IMR-90 (cell line): Measurements from ENCODE around the gene CENPF. TPM values are rescaled to one million over a fixed set of nuclear protein-coding genes. Genes with fewer than 3 reads are reported as not detected.

ENCODE experiments used
- ATAC-seq: fragments of 200-7000 bp; cut with Tn5 transposase; 2 replicates; pipeline ENCODE4 v1.9.1; 2020; ENCODE audit warnings: low read depth, mild to moderate bottlenecking, moderate library complexity
- BruUV-seq: library from RNA; stranded (reverse); fragments of 400-500 nt; replicated peaks from 2 replicates; lab custom pipeline; 2021; lab: Mats Ljungman, UMichigan
- CTCF ChIA-PET: fragments of 300-600 bp; formaldehyde crosslinking; extraction: SDS; loops from one replicate; lab custom pipeline; 2021; ENCODE audit warnings: antibody characterized with exemption; lab: Yijun Ruan, JAX
- POLR2A ChIA-PET: fragments of 300-600 bp; sonication (Branson Sonifier 250); formaldehyde crosslinking; loops from one replicate; lab custom pipeline; 2022; ENCODE audit warnings: antibody characterized with exemption; ENCODE audit not compliant: unreplicated experiment; lab: Charles Lee
- DNase-seq: peaks from one replicate; pipeline ENCODE4 v3.0.0; 2013
- H2AFZ ChIP-seq: replicated peaks from 2 replicates; pipeline ENCODE3; 2013; ENCODE audit warnings: low read length, mild to moderate bottlenecking; ENCODE audit not compliant: poor library complexity
- H2AK5ac ChIP-seq: 2 replicates; pipeline ENCODE4 v1.6.1; 2013; ENCODE audit warnings: low read depth, low read length, inconsistent platforms
- H2AK9ac ChIP-seq: replicated peaks from 2 replicates; pipeline ENCODE3; 2013; ENCODE audit warnings: mild to moderate bottlenecking, low read depth, low read length, moderate library complexity; ENCODE audit not compliant: poor library complexity
- H2BK120ac ChIP-seq: 2 replicates; pipeline ENCODE4 v1.6.1; 2013; ENCODE audit warnings: low read depth, low read length, inconsistent platforms
- H2BK15ac ChIP-seq: 3 replicates; pipeline ENCODE4 v1.6.1; 2013; ENCODE audit warnings: low read depth, low read length, inconsistent platforms
- H2BK20ac ChIP-seq: 2 replicates; pipeline ENCODE4 v1.6.1; 2013; ENCODE audit warnings: low read depth, mild to moderate bottlenecking, inconsistent platforms, low read length, moderate library complexity
- H2BK5ac ChIP-seq: 2 replicates; pipeline ENCODE4 v1.6.1; 2013; ENCODE audit warnings: mild to moderate bottlenecking, low read depth, low read length, inconsistent platforms; ENCODE audit not compliant: poor library complexity, severe bottlenecking
- H3K14ac ChIP-seq: replicated peaks from 2 replicates; pipeline ENCODE4 v1.6.1; 2013; ENCODE audit warnings: low read depth, low read length, inconsistent platforms
- H3K18ac ChIP-seq: 2 replicates; pipeline ENCODE4 v1.6.1; 2013; ENCODE audit warnings: low read depth, low read length, control low read depth
- H3K23ac ChIP-seq: 2 replicates; pipeline ENCODE4 v1.6.1; 2013; ENCODE audit warnings: low read depth, low read length, inconsistent platforms
- H3K27ac ChIP-seq: 2 replicates; pipeline ENCODE4 v1.5.1; 2013; ENCODE audit warnings: mild to moderate bottlenecking, control low read depth, low read length; ENCODE audit not compliant: insufficient read depth
- H3K27me3 ChIP-seq: 2 replicates; pipeline ENCODE4 v1.6.1; 2013; ENCODE audit warnings: low read length; ENCODE audit not compliant: control insufficient read depth, insufficient read depth
- H3K36me3 ChIP-seq: 2 replicates; pipeline ENCODE4 v1.6.1; 2013; ENCODE audit warnings: low read length, mixed read lengths; ENCODE audit not compliant: control insufficient read depth, insufficient read depth
- H3K4ac ChIP-seq: 2 replicates; pipeline ENCODE4 v1.6.1; 2013; ENCODE audit warnings: low read depth, low read length, inconsistent platforms
- H3K4me1 ChIP-seq: 2 replicates; pipeline ENCODE4 v1.6.1; 2013; ENCODE audit warnings: low read length, mixed read lengths; ENCODE audit not compliant: control insufficient read depth, insufficient read depth
- H3K4me2 ChIP-seq: 2 replicates; pipeline ENCODE4 v1.6.1; 2013; ENCODE audit warnings: low read depth, mild to moderate bottlenecking, control low read depth, low read length, moderate library complexity
- H3K4me3 ChIP-seq: 2 replicates; pipeline ENCODE4 v1.5.1; 2013; ENCODE audit warnings: low read depth, mild to moderate bottlenecking, control low read depth, low read length, moderate library complexity; ENCODE audit not compliant: insufficient read depth
- H3K56ac ChIP-seq: 2 replicates; pipeline ENCODE4 v1.6.1; 2013; ENCODE audit warnings: low read length, inconsistent platforms; ENCODE audit not compliant: insufficient read depth; ENCODE audit errors: extremely low read depth
- H3K79me1 ChIP-seq, 2 experiments: 2 replicates each; pipeline ENCODE4 v1.6.1; 2013; ENCODE audit warnings: low read length in 2 of 2, inconsistent platforms in 1 of 2, low read depth in 1 of 2
- H3K9ac ChIP-seq: 2 replicates; pipeline ENCODE4 v1.6.1; 2013; ENCODE audit warnings: low read depth, low read length, control low read depth
- H3K9me1 ChIP-seq: 2 replicates; pipeline ENCODE4 v1.6.1; 2013; ENCODE audit warnings: low read length, inconsistent platforms; ENCODE audit not compliant: insufficient read depth
- H3K9me3 ChIP-seq: 2 replicates; pipeline ENCODE4 v1.6.1; 2013; ENCODE audit warnings: low read length; ENCODE audit not compliant: control insufficient read depth, insufficient read depth
- H4K20me1 ChIP-seq: 2 replicates; pipeline ENCODE4 v1.6.1; 2013; ENCODE audit warnings: low read length, inconsistent platforms; ENCODE audit not compliant: insufficient read depth
- H4K5ac ChIP-seq: 2 replicates; pipeline ENCODE4 v1.6.1; 2013; ENCODE audit warnings: mild to moderate bottlenecking, low read depth, low read length, control low read depth
- H4K8ac ChIP-seq, 2 experiments: 2 replicates each; pipeline ENCODE4 v1.6.1; 2013; ENCODE audit warnings: low read depth in 2 of 2, low read length in 2 of 2, control low read depth in 1 of 2, inconsistent platforms in 1 of 2
- H4K91ac ChIP-seq: 2 replicates; pipeline ENCODE4 v1.6.1; 2013; ENCODE audit warnings: low read depth, low read length, inconsistent platforms; ENCODE audit not compliant: insufficient read depth
- BHLHE40 ChIP-seq: fragments of 150-350 bp; IDR thresholded peaks from 2 replicates; pipeline ENCODE4 v1.6.1; 2016; ENCODE audit warnings: mild to moderate bottlenecking, low read depth, low read length
- CEBPB ChIP-seq: IDR thresholded peaks from 2 replicates; pipeline ENCODE4 v1.6.1; 2012; ENCODE audit warnings: low read depth, low read length, improper control_type of control experiment
- CHD1 ChIP-seq: IDR thresholded peaks from 2 replicates; pipeline ENCODE4 v1.6.1; 2012; ENCODE audit warnings: low read depth, low read length, improper control_type of control experiment
- CTCF ChIP-seq: conservative IDR thresholded peaks from 2 replicates; pipeline ENCODE4 v1.5.1; 2012; ENCODE audit warnings: mild to moderate bottlenecking, low read depth, low read length, improper control_type of control experiment
- ELK1 ChIP-seq: fragments of 150-350 bp; IDR thresholded peaks from 2 replicates; pipeline ENCODE4 v1.6.1; 2016; ENCODE audit warnings: low read depth, mild to moderate bottlenecking, low read length, moderate library complexity, borderline replicate concordance
- FOS ChIP-seq: fragments of 150-350 bp; IDR thresholded peaks from 2 replicates; pipeline ENCODE4 v1.6.1; 2016; ENCODE audit warnings: low read depth, low read length
- MAFK ChIP-seq: IDR thresholded peaks from 2 replicates; pipeline ENCODE4 v1.6.1; 2012; ENCODE audit warnings: low read depth, low read length, improper control_type of control experiment
- MAZ ChIP-seq: IDR thresholded peaks from 2 replicates; pipeline ENCODE4 v1.6.1; 2012; ENCODE audit warnings: low read depth, mild to moderate bottlenecking, low read length, improper control_type of control experiment, moderate library complexity, borderline replicate concordance
- MXI1 ChIP-seq: IDR thresholded peaks from 2 replicates; pipeline ENCODE4 v1.6.1; 2012; ENCODE audit warnings: low read depth, mild to moderate bottlenecking, low read length, moderate library complexity, borderline replicate concordance
- NFE2L2 ChIP-seq: fragments of 150-350 bp; IDR thresholded peaks from 2 replicates; pipeline ENCODE4 v1.6.1; 2016; ENCODE audit warnings: low read depth, mild to moderate bottlenecking, low read length
- POLR2A ChIP-seq: IDR thresholded peaks from 2 replicates; pipeline ENCODE4 v1.6.1; 2012; ENCODE audit warnings: mild to moderate bottlenecking, low read depth, low read length
- RCOR1 ChIP-seq: IDR thresholded peaks from 2 replicates; pipeline ENCODE4 v1.6.1; 2012; ENCODE audit warnings: mild to moderate bottlenecking, low read length, improper control_type of control experiment; ENCODE audit not compliant: insufficient replicate concordance
- SMC3 ChIP-seq: fragments of 150-350 bp; IDR thresholded peaks from 2 replicates; pipeline ENCODE4 v1.6.1; 2016; ENCODE audit warnings: low read depth, mild to moderate bottlenecking, antibody characterized with exemption, low read length, moderate library complexity
- WGBS, 2 experiments: methylation state at CpG; one replicate each; pipeline versions ENCODE4 v1.1.5 to v1.1.7; 2013; ENCODE audit warnings: missing lambda C conversion rate in 2 of 2; ENCODE audit not compliant: insufficient read length in 1 of 2; ENCODE audit errors: extremely low coverage in 2 of 2; 5-methylcytosine and 5-hydroxymethylcytosine counted together
- dilution Hi-C: fragments of 300-500 bp; cut with HindIII; formaldehyde crosslinking; loops from one replicate; pipeline ENCODE4 v1.14.3; 2018; ENCODE audit warnings: low sequenced_read_pairs; ENCODE audit not compliant: unreplicated experiment
- in situ Hi-C: fragments of 300-500 bp; cut with MboI; formaldehyde crosslinking; loops from 3 replicates; pipeline ENCODE4 v1.14.3; 2019; ENCODE audit warnings: low sequenced_read_pairs, inconsistent platforms, mixed read lengths
- intact Hi-C: fragments of 100-400 bp; cut with micrococcal nuclease; formaldehyde crosslinking; loops from 2 replicates; pipeline ENCODE4 v1.10.0; 2022
- polyA plus RNA-seq, 3 experiments: library from polyadenylated mRNA; depleted of rRNA; stranded (reverse); fragments of >200 nt; gene quantifications; 2 replicates each; pipeline ENCODE4 v1.2.3, GENCODE V29; 2012; ENCODE audit warnings: low replicate concordance in 1 of 3
- total RNA-seq: library from RNA; depleted of rRNA; stranded (reverse); fragments of >200 nt; gene quantifications from 2 replicates; pipeline ENCODE4 v1.2.3, GENCODE V29; 2012

CENPF gene
- total and polyA plus RNA-seq, 2 of the 4 experiments (the other 2 are of a cell fraction), result 20.9 to 51.8 TPM

GRCh38 chr1:214617843-214618242 is 14.8 kb downstream of the CENPF start:
- no peak overlapping the region for H3K27ac ChIP-seq
- no TSS peak for BruUV-seq
- no peak for DNase-seq
- H3K79me1 ChIP-seq, result peaks cover 17 to 41% of the 10 kb centered on the region in 2 experiments; a peak in 3 of 4 replicates
- no peak overlapping the region for H3K9ac ChIP-seq
- no peak overlapping the region for H3K4ac ChIP-seq
- 0 out of 2 replicates have a peak, but pooled peaks cover 2% of the 10 kb centered on the region for H3K36me3 ChIP-seq
- no CpG with 5 or more reads among the region's 6 CpGs for WGBS, 2 experiments
- no peaks in the 10 kb centered on the region for H4K20me1 ChIP-seq
- no peak overlapping the region for H3K4me2 ChIP-seq
- H3K27me3 ChIP-seq, result no peaks in the 10 kb centered on the region
- in situ Hi-C loops, result no loop called here
- H3K4me1 ChIP-seq, result 0 out of 2 replicates have a peak, but pooled peaks cover 4% of the 10 kb centered on the region
- no peak overlapping the region for H3K14ac ChIP-seq
- no peak overlapping the region for H3K4me3 ChIP-seq
- TF ChIP-seq SMC3 (no peak), CHD1 (no peak), MAFK (no peak), CTCF (no peak), ELK1 (no peak), FOS (no peak), RCOR1 (no peak), POLR2A (no peak), MAZ (no peak), BHLHE40 (no peak), MXI1 (no peak), NFE2L2 (no peak), CEBPB (no peak)
- dilution Hi-C loops, result no loop called here
- H2AFZ ChIP-seq, result no peak overlapping the region
- ChIA-PET CTCF (no interaction called here), POLR2A (no interaction called here)
- H3K9me1 ChIP-seq, result no peaks in the 10 kb centered on the region
- no peak overlapping the region for H2BK120ac ChIP-seq
- H4K91ac ChIP-seq, result no peak overlapping the region
- H2AK9ac ChIP-seq, result no peak overlapping the region
- ATAC-seq, result no peak
- no peak overlapping the region for H2BK20ac ChIP-seq
- no peak overlapping the region for H2AK5ac ChIP-seq
- no peak overlapping the region for H4K5ac ChIP-seq
- H4K8ac ChIP-seq, result no peak overlapping the region
- no peak overlapping the region for H2BK15ac ChIP-seq
- H3K23ac ChIP-seq, result no peak overlapping the region
- H2BK5ac ChIP-seq, result no peak overlapping the region
- H3K18ac ChIP-seq, result no peak overlapping the region
- intact Hi-C loops, result no loop called here
- no peak overlapping the region for H3K56ac ChIP-seq
- H3K9me3 ChIP-seq, result no peaks in the 10 kb centered on the region
